Endodermal cell (in vitro differentiated cells): Measurements from ENCODE around the gene TULP3. TPM values are rescaled to one million over a fixed set of nuclear protein-coding genes. Genes with fewer than 3 reads are reported as not detected.

ENCODE experiments used
- DNase-seq: peaks from one replicate; pipeline ENCODE4 v3.0.0-alpha.2; 2017
- H3K27ac ChIP-seq: 2 replicates; pipeline ENCODE4 v1.5.1; 2013; ENCODE audit warnings: mild to moderate bottlenecking, low read depth, low read length, moderate library complexity
- H3K27me3 ChIP-seq: 2 replicates; pipeline ENCODE4 v1.6.1; 2013; ENCODE audit warnings: mild to moderate bottlenecking, low read length, moderate library complexity; ENCODE audit not compliant: insufficient read depth, control insufficient read depth, poor library complexity, severe bottlenecking
- H3K36me3 ChIP-seq: 2 replicates; pipeline ENCODE4 v1.7.0; 2013; ENCODE audit warnings: mild to moderate bottlenecking, low read length, moderate library complexity; ENCODE audit not compliant: control insufficient read depth, insufficient read depth
- H3K4me1 ChIP-seq: one replicate; pipeline ENCODE4 v1.7.0; 2013; ENCODE audit warnings: low read length; ENCODE audit not compliant: control insufficient read depth, insufficient read depth
- H3K4me3 ChIP-seq: 2 replicates; pipeline ENCODE4 v1.5.1; 2013; ENCODE audit warnings: mild to moderate bottlenecking, low read length, moderate library complexity
- H3K9ac ChIP-seq: 2 replicates; pipeline ENCODE4 v1.6.1; 2013; ENCODE audit warnings: mild to moderate bottlenecking, low read length, moderate library complexity; ENCODE audit not compliant: poor library complexity, severe bottlenecking; ENCODE audit errors: extremely low read depth
- H3K9me3 ChIP-seq: 2 replicates; pipeline ENCODE4 v1.6.1; 2013; ENCODE audit warnings: mild to moderate bottlenecking, low read length, moderate library complexity; ENCODE audit not compliant: control insufficient read depth
- H3K27ac Mint-ChIP-seq: 2 replicates; pipeline ENCODE4 v1.8.0; 2020; ENCODE audit warnings: mixed read lengths
- H3K27me3 Mint-ChIP-seq: 2 replicates; pipeline ENCODE4 v1.8.0; 2021; ENCODE audit warnings: mild to moderate bottlenecking, mixed read lengths; ENCODE audit not compliant: insufficient read depth
- H3K36me3 Mint-ChIP-seq: 2 replicates; pipeline ENCODE4 v1.8.0; 2020; ENCODE audit warnings: low read depth, mixed read lengths
- H3K4me1 Mint-ChIP-seq: 2 replicates; pipeline ENCODE4 v1.8.0; 2020; ENCODE audit warnings: mixed read lengths
- H3K4me3 Mint-ChIP-seq: 2 replicates; pipeline ENCODE4 v1.8.0; 2020; ENCODE audit warnings: mild to moderate bottlenecking, moderate library complexity, mixed read lengths
- H3K9me3 Mint-ChIP-seq: 2 replicates; pipeline ENCODE4 v1.8.0; 2020; ENCODE audit warnings: mild to moderate bottlenecking, mixed read lengths
- WGBS, 2 experiments: methylation state at CpG; one replicate each; pipeline versions ENCODE4 v1.1.5 to v1.1.7; 2013; ENCODE audit warnings: missing lambda C conversion rate in 2 of 2, mixed read lengths in 1 of 2; ENCODE audit not compliant: insufficient coverage in 1 of 2, insufficient read length in 1 of 2; 5-methylcytosine and 5-hydroxymethylcytosine counted together
- total RNA-seq, 2 donors: library from RNA; stranded (reverse); fragmentation: NEBNext Ultra II Directional in 1 of 2; extraction: Animal tissue kit (Norgen Biotek cat#: 25700) in 1 of 2; gene quantifications; 2 replicates in 1 of 2; 3 replicates in 1 of 2; pipeline ENCODE4 v1.2.1, GENCODE V29; 2021
- TF ChIP-seq, protein P1 (sequence below): fragments of 200-600 bp; sonication (generic); conservative IDR thresholded peaks from 2 replicates; pipeline ENCODE4 v1.5.0; 2021; ENCODE audit warnings: antibody characterized with exemption, mild to moderate bottlenecking

The TULP3 gene
- total RNA-seq, 2 donors from 2014 or later, result 28.1 to 47.9 TPM

DNA sequence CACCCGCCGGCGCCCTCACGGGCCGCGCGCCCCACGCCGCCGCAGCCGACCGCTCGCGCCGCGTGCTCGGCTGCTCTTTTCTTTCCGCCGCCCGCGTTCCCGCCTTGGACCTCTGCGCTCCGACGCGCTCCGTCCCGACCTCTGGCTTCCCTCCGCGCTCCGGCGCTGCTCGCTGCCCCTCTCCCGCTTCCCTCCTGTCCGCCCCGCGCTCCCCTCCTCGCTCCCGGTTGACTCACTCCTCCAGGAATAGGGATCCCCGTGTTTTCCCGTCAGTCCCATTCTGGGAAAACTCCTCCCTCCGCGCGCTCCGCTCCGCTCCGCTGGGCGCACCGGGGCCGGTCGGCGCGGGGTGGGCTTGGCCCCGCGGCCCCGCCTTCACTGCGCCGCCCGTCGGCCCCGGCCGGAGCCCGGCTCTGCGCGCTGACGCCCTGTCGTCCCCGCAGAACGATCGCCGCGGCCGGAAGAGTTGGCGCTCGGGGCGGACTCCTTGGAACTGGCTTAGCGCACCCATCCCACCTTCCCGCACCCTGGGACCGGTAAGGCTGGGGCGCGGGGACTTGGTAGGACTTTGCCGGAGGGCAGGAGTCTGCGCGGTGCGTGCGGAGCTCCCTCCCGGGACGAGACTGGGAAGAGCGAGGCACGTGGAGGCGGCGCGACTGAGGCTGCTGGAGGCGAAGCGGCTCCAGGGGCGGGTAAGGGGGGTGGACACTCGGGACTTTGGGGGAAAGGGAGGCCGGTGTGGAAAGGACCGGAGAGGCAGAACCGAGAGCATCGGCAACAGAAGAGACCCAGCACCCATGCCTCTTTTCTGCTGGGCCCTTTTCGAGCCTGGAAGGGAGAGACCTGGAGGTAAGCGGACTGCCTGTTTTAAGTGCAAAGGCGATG lies 69.1 kb downstream of the TULP3 start:
- Histone ChIP-seq H3K4me3 (peak overlapping the region; percentile 91), H3K36me3 (no peaks in the 10 kb centered on the region), H3K9ac (peak overlapping the region; percentile 76), H3K9me3 (no peaks in the 10 kb centered on the region), H3K27ac (peak overlapping the region; percentile 77), H3K27me3 (no peaks in the 10 kb centered on the region), H3K4me1 (peaks cover 4% of the 10 kb centered on the region)
- H3K36me3 Mint-ChIP-seq, result peaks cover 6% of the 10 kb centered on the region
- DNase-seq, result peak; percentile 82
- peak overlapping the region; percentile 69 for H3K4me3 Mint-ChIP-seq
- H3K9me3 Mint-ChIP-seq, result no peaks in the 10 kb centered on the region
- H3K27me3 Mint-ChIP-seq, result peaks cover 12% of the 10 kb centered on the region
- TF ChIP-seq, protein P1, sequence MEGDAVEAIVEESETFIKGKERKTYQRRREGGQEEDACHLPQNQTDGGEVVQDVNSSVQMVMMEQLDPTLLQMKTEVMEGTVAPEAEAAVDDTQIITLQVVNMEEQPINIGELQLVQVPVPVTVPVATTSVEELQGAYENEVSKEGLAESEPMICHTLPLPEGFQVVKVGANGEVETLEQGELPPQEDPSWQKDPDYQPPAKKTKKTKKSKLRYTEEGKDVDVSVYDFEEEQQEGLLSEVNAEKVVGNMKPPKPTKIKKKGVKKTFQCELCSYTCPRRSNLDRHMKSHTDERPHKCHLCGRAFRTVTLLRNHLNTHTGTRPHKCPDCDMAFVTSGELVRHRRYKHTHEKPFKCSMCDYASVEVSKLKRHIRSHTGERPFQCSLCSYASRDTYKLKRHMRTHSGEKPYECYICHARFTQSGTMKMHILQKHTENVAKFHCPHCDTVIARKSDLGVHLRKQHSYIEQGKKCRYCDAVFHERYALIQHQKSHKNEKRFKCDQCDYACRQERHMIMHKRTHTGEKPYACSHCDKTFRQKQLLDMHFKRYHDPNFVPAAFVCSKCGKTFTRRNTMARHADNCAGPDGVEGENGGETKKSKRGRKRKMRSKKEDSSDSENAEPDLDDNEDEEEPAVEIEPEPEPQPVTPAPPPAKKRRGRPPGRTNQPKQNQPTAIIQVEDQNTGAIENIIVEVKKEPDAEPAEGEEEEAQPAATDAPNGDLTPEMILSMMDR, result peak; percentile 40
- H3K4me1 Mint-ChIP-seq, result peaks cover 52% of the 10 kb centered on the region
- peak overlapping the region; percentile 89 for H3K27ac Mint-ChIP-seq
- WGBS, 2 experiments, result 0 to 2% methylated on average over 37 to 104 of the region's 104 CpGs

DNA sequence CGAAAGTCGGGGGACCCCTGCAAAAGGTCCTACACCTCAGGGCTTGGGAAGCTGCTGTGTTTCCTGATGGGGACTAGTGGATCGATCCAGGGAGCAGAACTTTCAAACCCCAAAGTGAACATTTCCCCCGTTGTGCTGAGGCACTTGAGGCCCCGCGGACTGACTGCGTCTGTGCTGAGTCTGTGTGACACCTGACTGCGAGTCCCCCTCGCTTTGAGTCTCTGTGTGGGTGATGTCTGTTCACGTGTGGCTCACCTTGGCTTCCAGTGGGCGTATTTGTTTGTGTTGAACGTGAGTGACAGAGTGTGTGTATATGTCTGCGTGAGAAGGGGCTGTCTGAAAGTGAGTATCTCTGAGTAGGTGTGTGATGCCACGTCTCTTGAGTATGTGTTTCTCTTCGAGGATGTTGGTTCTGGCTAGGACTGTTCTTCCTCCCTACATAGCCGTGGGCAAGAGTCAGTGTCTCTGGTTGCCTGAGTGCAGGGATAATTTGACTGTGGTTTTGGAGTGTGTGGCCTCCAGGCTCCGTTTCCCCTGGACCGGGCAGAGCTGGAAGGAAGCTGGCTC lies 69.8 kb downstream of the TULP3 start:
- Histone ChIP-seq H3K36me3 (peaks cover 6% of the 10 kb centered on the region), H3K27me3 (no peaks in the 10 kb centered on the region), H3K4me1 (peaks cover 4% of the 10 kb centered on the region), H3K27ac (no peak overlapping the region), H3K9me3 (no peaks in the 10 kb centered on the region), H3K4me3 (peak overlapping the region; percentile 91), H3K9ac (peak overlapping the region; percentile 76)
- H3K36me3 Mint-ChIP-seq, result peaks cover 12% of the 10 kb centered on the region
- peak; percentile 78 for DNase-seq
- peaks cover 52% of the 10 kb centered on the region for H3K4me1 Mint-ChIP-seq
- TF ChIP-seq, protein P1, result no peak
- peak overlapping the region; percentile 69 for H3K4me3 Mint-ChIP-seq
- H3K27ac Mint-ChIP-seq, result peak overlapping the region; percentile 12
- H3K27me3 Mint-ChIP-seq, result peaks cover 12% of the 10 kb centered on the region
- H3K9me3 Mint-ChIP-seq, result no peaks in the 10 kb centered on the region
- WGBS, 2 experiments, result 3 to 7% methylated on average over 5 to 18 of the region's 18 CpGs

DNA sequence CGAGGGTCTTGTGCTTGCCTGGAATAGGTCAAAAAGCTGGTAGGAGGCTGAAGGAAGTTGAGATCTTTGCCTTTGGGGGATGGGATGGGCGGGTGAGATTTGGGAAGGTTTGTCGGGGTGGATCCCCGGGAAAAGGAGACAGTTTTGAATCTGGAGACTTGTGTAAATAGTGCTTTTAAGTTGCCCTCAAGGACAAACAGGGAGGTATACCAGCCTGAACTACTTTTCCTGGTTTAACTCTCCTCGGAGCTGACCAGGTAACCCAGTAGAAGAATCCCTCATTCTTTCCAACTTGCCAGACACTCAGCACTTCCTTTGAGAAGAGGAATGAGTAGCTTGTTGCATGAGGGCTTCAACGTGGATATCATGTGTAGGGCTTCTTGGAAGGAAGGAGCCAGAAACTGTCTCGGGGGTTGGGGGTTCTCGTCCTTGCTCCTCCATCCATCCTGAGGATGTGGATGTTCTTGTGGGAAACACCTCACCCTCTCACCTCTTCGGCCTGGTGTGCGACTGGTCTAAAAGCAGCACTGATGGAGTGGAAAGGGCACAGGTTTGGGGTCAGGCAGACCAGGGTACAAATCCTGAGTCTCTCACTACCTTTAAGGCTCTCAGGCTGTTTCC lies 70.4 kb downstream of the TULP3 start:
- DNase-seq, result peak; percentile 80
- Mint-ChIP-seq H3K27ac (peak overlapping the region; percentile 50), H3K4me1 (peaks cover 51% of the 10 kb centered on the region), H3K4me3 (peak overlapping the region; percentile 69), H3K27me3 (peaks cover 12% of the 10 kb centered on the region), H3K36me3 (peaks cover 16% of the 10 kb centered on the region), H3K9me3 (no peaks in the 10 kb centered on the region)
- H3K9ac ChIP-seq, result peak overlapping the region; percentile 76
- H3K36me3 ChIP-seq, result peaks cover 10% of the 10 kb centered on the region
- H3K27me3 ChIP-seq, result no peaks in the 10 kb centered on the region
- no peaks in the 10 kb centered on the region for H3K9me3 ChIP-seq
- peaks cover 4% of the 10 kb centered on the region for H3K4me1 ChIP-seq
- no peak overlapping the region for H3K27ac ChIP-seq
- TF ChIP-seq, protein P1, result no peak
- WGBS, 2 experiments, result 3 to 18% methylated on average over 4 to 10 of the region's 10 CpGs
- peak overlapping the region; percentile 91 for H3K4me3 ChIP-seq
